Fibroblast of mammary gland (primary cell): ENCODE results near the gene TMEM19.

Experiments
- DNase-seq: peaks from one replicate; pipeline ENCODE4 v3.0.0-alpha.2; 2010; ENCODE audit warnings: low read depth
- H3K4me3 ChIP-seq: 2 replicates; pipeline ENCODE4 v1.5.1; 2011; ENCODE audit warnings: low read depth, mild to moderate bottlenecking, low read length, moderate library complexity; ENCODE audit not compliant: control insufficient read depth
- CTCF ChIP-seq: conservative IDR thresholded peaks from 2 replicates; pipeline ENCODE4 v1.5.1; 2011; ENCODE audit warnings: low read depth, low read length, inconsistent platforms; ENCODE audit not compliant: control insufficient read depth, insufficient read depth

Gene TMEM19

DNA sequence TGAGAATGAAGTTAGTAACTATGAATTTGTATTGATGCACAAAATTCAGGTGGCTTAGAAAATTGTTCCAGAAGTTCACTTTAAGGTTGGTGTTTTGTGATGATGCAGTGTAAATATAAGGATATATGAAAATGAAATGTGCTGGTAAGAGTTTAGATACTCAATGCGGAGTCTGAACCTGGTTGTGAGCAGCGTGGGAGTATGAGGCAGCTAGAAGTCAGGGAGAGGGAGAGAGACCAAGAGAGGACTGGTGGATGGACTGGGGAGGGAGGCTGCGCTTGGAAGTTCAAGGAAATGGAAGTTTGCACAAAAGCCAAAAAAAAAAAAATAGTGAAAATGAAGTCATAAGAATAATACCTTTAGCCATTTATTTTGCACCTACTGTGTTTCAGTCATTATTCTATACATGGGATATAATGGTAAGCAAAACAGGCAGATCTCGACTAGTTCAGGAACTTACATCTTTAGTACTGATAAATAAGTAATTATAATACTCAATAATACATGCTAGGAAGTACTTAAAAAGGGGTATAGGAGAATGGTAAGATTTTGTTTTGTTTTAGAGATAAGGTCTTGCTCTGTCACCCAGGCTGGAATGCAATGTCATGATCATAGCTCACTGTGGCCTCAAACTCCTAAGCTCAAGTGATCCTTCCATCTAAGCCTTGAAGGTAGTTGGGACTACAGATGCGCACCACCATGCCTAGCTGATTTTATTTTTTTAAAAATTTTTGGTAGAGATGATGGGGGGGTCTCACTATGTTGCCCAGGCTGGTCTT lies 58.8 kb downstream of the TMEM19 start:
- no peak overlapping the region for H3K4me3 ChIP-seq
- TF ChIP-seq CTCF = no peak
- no peak for DNase-seq

- DNase-seq = peak; percentile 75
- TF ChIP-seq CTCF = peak; percentile 69
- no peak overlapping the region for H3K4me3 ChIP-seq
Measured at GRCh38 chr12:71746974-71747611, 61.2 kb downstream of the TMEM19 start.

GRCh38 chr12:71748081-71748850 lies 62.4 kb downstream of the TMEM19 start:
- TF ChIP-seq CTCF = no peak
- H3K4me3 ChIP-seq = no peak overlapping the region
- no peak for DNase-seq

- TF ChIP-seq CTCF = no peak
- no peak for DNase-seq
- H3K4me3 ChIP-seq = no peak overlapping the region
Measured at GRCh38 chr12:71749666-71750065, 63.8 kb downstream of the TMEM19 start.

- TF ChIP-seq CTCF = no peak
- DNase-seq = no peak
- H3K4me3 ChIP-seq = no peak overlapping the region
Measured at GRCh38 chr12:71752891-71753290, 67.0 kb downstream of the TMEM19 start.
